ENCODE results near the gene U2SURP. TPM values are rescaled to one million over a fixed set of nuclear protein-coding genes. Genes with fewer than 3 reads are reported as not detected.

Gene U2SURP
- total and polyA plus RNA-seq, 2 donors (not counting 1 experiment from before 2014, with no cell fraction given), result 39.1 to 44.8 TPM

GRCh38 chr3:143105170-143105569 lies 103.8 kb downstream of the U2SURP start:
- H3K27me3 ChIP-seq (ENCODE audit: control insufficient read depth, insufficient read depth, low read length), result no peaks in the 10 kb centered on the region
- H2AFZ ChIP-seq (ENCODE audit: low read length), result no peak overlapping the region
- TF ChIP-seq CTCF (conservative IDR thresholded peaks at IDR 0.05 in 1 of 2, IDR thresholded peaks at IDR 0.05 in 1 of 2; ENCODE audit: low read depth in 1 of 2, low read length in 2 of 2), result no peak
- no peak for TF ChIP-seq EZH2 (IDR thresholded peaks at IDR 0.05; ENCODE audit: low read length, missing control alignments)
- no peaks in the 10 kb centered on the region for H3K9me3 ChIP-seq (ENCODE audit: control insufficient read depth, insufficient read depth, low read depth, low read length)
- H3K9ac ChIP-seq (ENCODE audit: insufficient read depth, low read length), result no peak overlapping the region
- no peak overlapping the region for H3K27ac ChIP-seq (ENCODE audit: insufficient read depth, low read length)
- no peaks in the 10 kb centered on the region for H3K79me2 ChIP-seq (ENCODE audit: control insufficient read depth, insufficient read depth, low read length)
- H3K36me3 ChIP-seq (ENCODE audit: control insufficient read depth, insufficient read depth, low read length), result no peaks in the 10 kb centered on the region
- no peak overlapping the region for H3K4me2 ChIP-seq (ENCODE audit: extremely low read depth, insufficient read depth, low read length)
- no peaks in the 10 kb centered on the region for H3K4me1 ChIP-seq (ENCODE audit: control insufficient read depth, extremely low read depth, insufficient read depth, low read length)
- no peak for DNase-seq (ENCODE audit: low read depth in 2 of 2)
- no peak overlapping the region for H3K4me3 ChIP-seq (replicated peaks in 1 of 4; ENCODE audit: control extremely low read depth in 1 of 4, insufficient read depth in 1 of 4, low read depth in 3 of 4, low read length in 4 of 4)
- H4K20me1 ChIP-seq (ENCODE audit: control insufficient read depth, extremely low read depth, insufficient read depth, low read length), result no peaks in the 10 kb centered on the region

- H3K4me1 ChIP-seq (ENCODE audit: control insufficient read depth, extremely low read depth, insufficient read depth, low read length), result no peaks in the 10 kb centered on the region
- H4K20me1 ChIP-seq (ENCODE audit: control insufficient read depth, extremely low read depth, insufficient read depth, low read length), result no peaks in the 10 kb centered on the region
- TF ChIP-seq EZH2 (IDR thresholded peaks at IDR 0.05; ENCODE audit: low read length, missing control alignments) (no peak), CTCF (conservative IDR thresholded peaks at IDR 0.05 in 1 of 2, IDR thresholded peaks at IDR 0.05 in 1 of 2; ENCODE audit: low read depth in 1 of 2, low read length in 2 of 2) (no peak)
- H3K4me3 ChIP-seq (replicated peaks in 1 of 4; ENCODE audit: control extremely low read depth in 1 of 4, insufficient read depth in 1 of 4, low read depth in 3 of 4, low read length in 4 of 4), result no peak overlapping the region
- H3K9me3 ChIP-seq (ENCODE audit: control insufficient read depth, insufficient read depth, low read depth, low read length), result no peaks in the 10 kb centered on the region
- no peak overlapping the region for H3K9ac ChIP-seq (ENCODE audit: insufficient read depth, low read length)
- H2AFZ ChIP-seq (ENCODE audit: low read length), result no peak overlapping the region
- H3K36me3 ChIP-seq (ENCODE audit: control insufficient read depth, insufficient read depth, low read length), result no peaks in the 10 kb centered on the region
- no peaks in the 10 kb centered on the region for H3K79me2 ChIP-seq (ENCODE audit: control insufficient read depth, insufficient read depth, low read length)
- no peak for DNase-seq (ENCODE audit: low read depth in 2 of 2)
- no peak overlapping the region for H3K27ac ChIP-seq (ENCODE audit: insufficient read depth, low read length)
- H3K27me3 ChIP-seq (ENCODE audit: control insufficient read depth, insufficient read depth, low read length), result peaks cover 4% of the 10 kb centered on the region
- no peak overlapping the region for H3K4me2 ChIP-seq (ENCODE audit: extremely low read depth, insufficient read depth, low read length)
Observed at GRCh38 chr3:143109861-143110260, 108.5 kb downstream of the U2SURP start.

Other genes starting within 250 kb of the U2SURP start
- 6.7 and 26.3 TPM in 2 replicates for gene PCOLCE2, start 112.5 kb upstream of the U2SURP start, total RNA-seq
- 4.8 and 16.1 TPM in 2 replicates for gene PCOLCE2, start 112.5 kb upstream of the U2SURP start, polyA plus RNA-seq
- gene PAQR9, start 37.9 kb upstream of the U2SURP start, total RNA-seq, result not detected in 2 replicates
- gene PAQR9, start 37.9 kb upstream of the U2SURP start, polyA plus RNA-seq, result 0.02 TPM in 1 of 2 replicates, not detected in the other
- gene CHST2, start 118.2 kb downstream of the U2SURP start, total RNA-seq, result 2.6 and 3.9 TPM in 2 replicates
- gene CHST2, start 118.2 kb downstream of the U2SURP start, polyA plus RNA-seq, result 1.1 and 1.8 TPM in 2 replicates

Data from fibroblast of lung (primary cell).